KOPT-K1 (cell line): ENCODE measurements around the gene ADAT2.
"Not testable (repeated sequence)": the region's sequence is repeated elsewhere in the genome, so short reads cannot be mapped to it uniquely, and the experiment has no call there.

Source experiments
- H3K27ac ChIP-seq: fragments of 200-600 bp; sonication (generic); 2 replicates; pipeline ENCODE4 v1.5.1; 2016; ENCODE audit warnings: antibody characterized with exemption, mild to moderate bottlenecking, low read depth, low read length; ENCODE audit not compliant: poor library complexity, severe bottlenecking
- H3K36me3 ChIP-seq: fragments of 200-600 bp; sonication (generic); 2 replicates; pipeline ENCODE4 v1.5.1; 2017; ENCODE audit warnings: antibody characterized with exemption, mild to moderate bottlenecking, low read length, moderate library complexity; ENCODE audit not compliant: insufficient read depth
- H3K9me3 ChIP-seq: fragments of 200-600 bp; sonication (generic); 2 replicates; pipeline ENCODE4 v1.5.1; 2017; ENCODE audit warnings: antibody characterized with exemption, low read length, mild to moderate bottlenecking; ENCODE audit not compliant: insufficient read depth, poor library complexity, severe bottlenecking

ADAT2 gene

DNA sequence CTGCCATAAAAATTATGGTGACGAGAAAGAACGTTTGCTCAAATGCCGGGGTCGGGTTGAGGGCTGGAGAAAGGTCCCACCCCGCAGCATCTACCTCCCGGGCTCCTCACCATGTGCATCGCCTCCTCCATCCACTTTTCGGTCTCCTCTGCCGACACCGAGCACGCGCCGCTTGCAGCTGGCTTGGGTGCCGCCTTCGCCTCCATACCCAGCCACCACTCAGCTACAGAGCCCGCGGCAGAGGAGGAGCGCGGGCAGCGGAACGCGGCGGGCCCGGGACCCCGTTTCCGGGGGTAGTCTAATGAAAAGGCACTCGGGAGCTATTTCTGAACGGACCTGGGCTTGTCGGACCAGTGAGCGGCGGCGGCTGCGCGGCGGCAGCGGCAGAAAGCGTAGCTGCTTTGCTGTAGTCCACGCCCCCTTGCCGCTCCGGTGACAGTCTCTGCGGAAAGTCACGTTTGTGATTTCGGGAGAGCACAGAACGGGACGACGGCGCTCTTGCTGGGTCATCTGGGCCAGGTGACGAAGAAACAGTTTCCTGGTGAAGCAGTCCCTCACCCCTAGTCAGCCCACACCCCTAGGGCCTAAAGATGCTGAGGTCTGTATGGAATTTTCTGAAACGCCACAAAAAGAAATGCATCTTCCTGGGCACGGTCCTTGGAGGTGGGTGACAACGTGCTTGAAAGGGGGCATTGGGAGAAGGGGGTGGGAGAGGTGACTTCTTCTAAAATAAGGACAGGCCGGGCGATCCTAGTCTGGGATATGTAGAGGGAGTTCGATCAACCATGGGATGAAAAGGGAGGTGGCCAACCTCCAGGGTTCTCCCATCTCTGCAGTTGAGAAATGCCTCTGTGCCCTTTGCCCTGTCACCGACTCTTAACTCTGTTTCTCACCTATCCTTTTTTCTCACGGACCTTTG is at the start of gene ADAT2, which contains the start of gene PEX3:
TSS of gene ADAT2 (minus strand) at position 243 of the 919 bp plus-strand sequence. CDS start at position 206, 37 bp downstream.
TSS of gene PEX3 (plus strand) at position 353 of the 919 bp plus-strand sequence. CDS start at position 591, 238 bp downstream.
- peaks cover 6% of the 10 kb centered on the region for H3K36me3 ChIP-seq
- peak within 1 kb of the TSS; percentile 73 for H3K27ac ChIP-seq
- no peaks in the 10 kb centered on the region for H3K9me3 ChIP-seq

DNA sequence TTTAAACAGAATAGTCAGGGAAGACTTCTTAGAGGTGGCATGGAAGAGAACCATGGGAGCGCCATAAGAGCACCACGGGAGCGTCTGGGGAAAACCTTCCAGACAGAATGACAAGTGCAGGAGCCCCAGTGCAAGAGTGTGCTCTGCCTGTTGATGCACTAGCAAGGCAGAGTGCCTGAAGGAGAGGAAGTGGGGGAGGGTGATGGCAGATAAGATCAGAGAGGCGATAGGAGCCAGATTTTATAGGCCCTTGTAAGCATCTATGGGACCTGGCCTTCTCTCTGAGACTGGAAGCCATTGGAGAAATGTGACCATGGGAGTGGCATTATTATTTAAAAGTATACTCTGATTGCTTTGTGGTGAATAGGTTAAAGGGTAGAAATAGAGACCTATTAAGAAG is 47.9 kb upstream of the ADAT2 start:
- H3K36me3 ChIP-seq, result no peaks in the 10 kb centered on the region
- no peak overlapping the region for H3K27ac ChIP-seq
- no peaks in the 10 kb centered on the region for H3K9me3 ChIP-seq

GRCh38 chr6:143496974-143497373 is 46.5 kb upstream of the ADAT2 start:
- Histone ChIP-seq H3K36me3 (no peaks in the 10 kb centered on the region), H3K27ac (no peak overlapping the region), H3K9me3 (no peaks in the 10 kb centered on the region)

DNA sequence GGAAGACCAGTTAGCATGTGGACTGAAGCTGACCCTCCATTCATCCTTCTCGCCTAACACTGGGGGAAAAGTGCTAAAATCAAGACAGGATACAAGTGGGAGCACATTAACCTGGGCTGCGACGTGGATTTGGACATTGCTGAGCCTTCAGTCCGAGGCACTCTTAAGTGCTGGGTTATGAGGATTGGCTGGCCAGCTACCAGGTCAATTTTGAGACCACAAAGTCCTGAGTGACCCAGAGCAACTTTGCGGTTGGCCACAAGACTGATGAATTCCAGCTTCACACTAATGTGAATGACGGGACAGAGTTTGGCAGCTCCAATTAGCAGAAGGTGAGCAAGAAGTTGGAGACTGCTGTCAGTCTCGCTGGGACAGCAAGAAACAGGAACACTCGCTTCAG is 40.3 kb upstream of the ADAT2 start:
- Histone ChIP-seq H3K9me3 (no peaks in the 10 kb centered on the region), H3K36me3 (0 out of 2 replicates have a peak, but pooled peaks cover 3% of the 10 kb centered on the region), H3K27ac (no peak overlapping the region)

GRCh38 chr6:143490244-143490643 is 39.7 kb upstream of the ADAT2 start:
- Histone ChIP-seq H3K36me3 (0 out of 2 replicates have a peak, but pooled peaks cover 3% of the 10 kb centered on the region), H3K9me3 (no peaks in the 10 kb centered on the region), H3K27ac (no peak overlapping the region)

GRCh38 chr6:143486752-143487151 is 36.3 kb upstream of the ADAT2 start:
- H3K27ac ChIP-seq, result no peak overlapping the region
- H3K36me3 ChIP-seq, result 0 out of 2 replicates have a peak, but pooled peaks cover 3% of the 10 kb centered on the region
- no peaks in the 10 kb centered on the region for H3K9me3 ChIP-seq

DNA sequence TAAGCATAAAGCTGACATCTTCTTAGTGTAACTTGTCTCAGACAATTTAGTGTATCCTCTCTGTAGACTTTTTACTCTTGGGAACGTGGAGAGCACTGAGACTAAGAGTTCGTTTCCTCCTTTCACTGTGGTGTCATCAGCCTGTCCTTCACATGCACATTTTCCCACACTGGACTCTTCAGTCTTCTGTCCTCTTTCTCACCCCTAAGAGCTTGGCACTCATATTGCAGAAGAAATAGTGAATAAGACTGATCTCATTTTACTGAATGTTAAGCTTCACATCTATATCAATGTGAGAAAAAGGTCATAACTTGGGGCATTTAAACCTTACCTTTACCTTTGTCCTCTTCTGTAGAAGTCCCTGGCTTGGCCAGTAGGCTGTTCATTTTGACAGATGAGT is 35.5 kb upstream of the ADAT2 start:
- Histone ChIP-seq H3K27ac (no peak overlapping the region), H3K9me3 (no peaks in the 10 kb centered on the region), H3K36me3 (0 out of 2 replicates have a peak, but pooled peaks cover 3% of the 10 kb centered on the region)

- Histone ChIP-seq H3K27ac (no peak overlapping the region), H3K36me3 (peaks cover 21% of the 10 kb centered on the region), H3K9me3 (no peaks in the 10 kb centered on the region)
Measured at GRCh38 chr6:143482593-143482992, 32.1 kb upstream of the ADAT2 start.

DNA sequence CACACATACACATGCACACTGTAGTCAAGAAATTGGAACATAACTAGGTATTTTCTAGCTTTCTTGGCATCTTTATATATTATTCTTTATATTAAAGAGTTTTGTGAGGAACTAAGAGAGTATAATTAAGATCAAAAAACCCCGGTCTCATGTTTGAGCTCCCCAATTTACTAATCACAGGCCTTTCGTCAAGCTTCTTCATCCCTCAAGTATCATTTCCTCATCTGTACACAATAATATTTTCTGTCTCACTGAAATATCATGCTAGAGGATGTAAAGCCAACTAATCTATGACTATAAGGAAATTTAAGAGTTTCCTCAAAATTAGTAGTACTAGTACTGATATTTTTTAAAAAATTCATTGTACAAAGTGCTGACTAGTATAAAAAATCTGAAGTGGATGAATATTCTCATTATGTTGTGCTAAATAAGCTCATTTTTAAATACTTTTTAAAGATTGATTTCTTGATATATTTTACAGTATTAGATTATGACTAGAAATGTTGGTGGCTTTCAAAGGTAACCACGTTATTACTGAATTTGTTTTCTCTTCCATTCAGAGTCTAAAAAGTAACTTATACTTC is 28.1 kb upstream of the ADAT2 start:
- Histone ChIP-seq H3K27ac (no peak overlapping the region), H3K36me3 (peaks cover 48% of the 10 kb centered on the region), H3K9me3 (no peaks in the 10 kb centered on the region)

GRCh38 chr6:143476545-143476944 is 26.1 kb upstream of the ADAT2 start:
- H3K9me3 ChIP-seq, result no peaks in the 10 kb centered on the region
- peaks cover 68% of the 10 kb centered on the region for H3K36me3 ChIP-seq
- H3K27ac ChIP-seq, result no peak overlapping the region

- no peak overlapping the region for H3K27ac ChIP-seq
- no peaks in the 10 kb centered on the region for H3K9me3 ChIP-seq
- peaks cover 46% of the 10 kb centered on the region for H3K36me3 ChIP-seq
Measured at GRCh38 chr6:143471822-143472221, 21.3 kb upstream of the ADAT2 start.

DNA sequence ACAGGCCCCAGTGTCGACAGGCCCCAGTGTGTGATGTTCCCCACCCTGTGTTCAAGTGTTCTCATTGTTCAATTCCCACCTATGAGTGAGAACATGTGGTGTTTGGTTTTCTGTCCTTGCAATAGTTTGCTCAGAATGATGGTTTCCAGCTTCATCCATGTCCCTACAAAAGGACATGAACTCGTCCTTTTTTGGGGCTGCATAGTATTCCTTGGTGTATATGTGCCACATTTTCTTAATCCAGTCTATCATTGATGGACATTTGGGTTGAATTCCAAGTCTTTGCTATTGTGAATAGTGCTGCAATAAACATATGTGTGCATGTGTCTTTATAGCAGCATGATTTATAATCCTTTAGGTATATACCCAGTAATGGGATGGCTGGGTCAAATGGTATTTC is 18.3 kb upstream of the ADAT2 start:
- H3K27ac ChIP-seq, H3K9me3 ChIP-seq: not testable (repeated sequence)
- peaks cover 37% of the 10 kb centered on the region for H3K36me3 ChIP-seq

- Histone ChIP-seq H3K36me3 (peaks cover 36% of the 10 kb centered on the region), H3K9me3 (no peaks in the 10 kb centered on the region), H3K27ac (no peak overlapping the region)
Measured at GRCh38 chr6:143468026-143468425, 17.5 kb upstream of the ADAT2 start.

DNA sequence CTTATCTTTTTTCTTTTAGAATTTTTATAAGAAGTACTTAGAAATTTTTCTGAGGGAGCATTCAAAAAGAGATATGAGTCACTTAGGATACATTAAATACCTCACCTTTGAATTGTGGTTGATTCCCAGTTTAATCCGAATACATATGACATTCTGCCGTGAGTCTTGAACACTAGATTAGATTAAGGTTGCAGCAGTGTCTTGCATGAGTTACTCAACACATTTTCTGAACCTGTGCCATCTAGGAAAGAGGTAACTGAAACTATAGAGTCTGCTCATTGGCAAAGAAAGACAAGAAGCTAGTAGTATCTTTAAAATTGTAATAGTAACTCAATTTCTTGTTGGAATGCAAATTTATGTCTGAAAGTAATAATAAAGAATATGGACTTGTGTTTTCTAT is 15.1 kb upstream of the ADAT2 start:
- H3K36me3 ChIP-seq, result peaks cover 34% of the 10 kb centered on the region

DNA sequence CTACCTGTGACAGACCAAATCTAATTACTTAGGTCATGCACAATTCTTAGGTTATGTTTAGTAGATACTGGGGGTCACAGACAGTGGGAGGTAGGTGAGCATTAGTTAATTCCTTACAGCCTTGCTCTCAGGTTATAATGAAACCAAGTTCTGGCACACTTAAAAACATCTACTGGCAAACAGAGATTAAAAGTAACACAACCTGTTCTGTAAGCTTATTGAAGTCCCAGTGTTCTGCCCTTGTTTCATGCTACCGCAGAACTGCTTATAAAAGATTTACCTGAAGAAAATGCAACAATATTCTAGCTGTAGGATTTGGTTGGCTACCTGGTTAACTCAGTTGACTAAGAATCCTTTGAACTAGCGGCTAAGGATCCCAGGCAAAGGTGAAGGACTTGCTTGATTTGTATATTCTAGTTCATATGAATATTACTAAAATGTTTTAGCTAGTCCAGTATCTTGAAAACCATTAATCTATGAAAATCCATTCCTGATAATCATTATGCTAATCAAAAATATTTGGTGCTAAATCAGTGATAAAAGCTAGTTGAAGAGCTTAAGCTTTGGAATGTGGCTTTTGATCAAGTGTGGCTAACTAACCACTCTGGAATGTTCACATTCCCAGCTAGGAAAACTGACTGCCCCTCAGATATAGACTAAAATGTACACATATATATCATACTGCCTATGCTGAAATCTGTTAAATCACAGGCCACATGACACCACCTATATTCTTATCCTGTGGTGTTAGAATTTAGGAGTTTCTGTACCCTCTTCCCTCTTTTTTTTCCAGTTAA is 7.3 kb upstream of the ADAT2 start:
- no peaks in the 10 kb centered on the region for H3K9me3 ChIP-seq
- no peak overlapping the region for H3K27ac ChIP-seq
- H3K36me3 ChIP-seq, result peaks cover 32% of the 10 kb centered on the region

More for the DNA sequence above, 15.1 kb upstream of the ADAT2 start:
- Histone ChIP-seq H3K9me3 (no peaks in the 10 kb centered on the region), H3K27ac (no peak overlapping the region)
